SU-DHL-6 (cell line): Measurements from ENCODE around the gene HS2ST1.

Source experiments
- CTCF ChIP-seq: fragments of 200-600 bp; sonication (generic); IDR thresholded peaks from one replicate; pipeline ENCODE4 v1.5.1; 2017; ENCODE audit warnings: antibody characterized with exemption, mild to moderate bottlenecking, low read length, moderate library complexity; ENCODE audit not compliant: insufficient read depth, poor library complexity, severe bottlenecking
- EZH2phosphoT487 ChIP-seq: fragments of 200-600 bp; sonication (generic), shearing (Covaris generic); conservative IDR thresholded peaks from 2 replicates; pipeline ENCODE4 v1.6.1; 2018; ENCODE audit warnings: mild to moderate bottlenecking, antibody characterized with exemption, low read length, moderate library complexity, mixed read lengths

- TF ChIP-seq EZH2phosphoT487 (no peak), CTCF (no peak)
These were observed 235.7 kb downstream of the HS2ST1 start for GRCh38 chr1:87150143-87150542.
